Stomach smooth muscle (tissue), 2 donors: ENCODE data around the gene SEMA6A.

Source experiments
- H3K27ac ChIP-seq: one replicate; pipeline ENCODE4 v1.7.0; 2013; ENCODE audit warnings: mild to moderate bottlenecking, low read length, inconsistent platforms
- H3K27me3 ChIP-seq, 2 donors: one replicate each; pipeline ENCODE4 v1.7.0; 2013; ENCODE audit warnings: low read length in 2 of 2; ENCODE audit not compliant: insufficient read depth in 2 of 2, control insufficient read depth in 1 of 2
- H3K36me3 ChIP-seq, 2 donors: one replicate each; pipeline ENCODE4 v1.7.0; 2013; ENCODE audit warnings: low read length in 2 of 2; ENCODE audit not compliant: control insufficient read depth in 2 of 2, insufficient read depth in 2 of 2
- H3K4me1 ChIP-seq: one replicate; pipeline ENCODE4 v1.7.0; 2013; ENCODE audit warnings: low read length; ENCODE audit not compliant: control insufficient read depth, insufficient read depth
- H3K4me3 ChIP-seq, 2 donors: one replicate each; pipeline ENCODE4 v1.7.0; 2013; ENCODE audit warnings: low read length in 2 of 2
- H3K9ac ChIP-seq, 2 donors: one replicate each; pipeline ENCODE4 v1.7.0; 2013; ENCODE audit warnings: low read length in 2 of 2, mild to moderate bottlenecking in 1 of 2
- H3K9me3 ChIP-seq, 2 donors: one replicate each; pipeline ENCODE4 v1.7.0; 2013; ENCODE audit warnings: low read length in 2 of 2; ENCODE audit not compliant: control insufficient read depth in 2 of 2
- donor health status: healthy.
- donor health status: Pancreatic carcinoma.

SEMA6A gene

DNA sequence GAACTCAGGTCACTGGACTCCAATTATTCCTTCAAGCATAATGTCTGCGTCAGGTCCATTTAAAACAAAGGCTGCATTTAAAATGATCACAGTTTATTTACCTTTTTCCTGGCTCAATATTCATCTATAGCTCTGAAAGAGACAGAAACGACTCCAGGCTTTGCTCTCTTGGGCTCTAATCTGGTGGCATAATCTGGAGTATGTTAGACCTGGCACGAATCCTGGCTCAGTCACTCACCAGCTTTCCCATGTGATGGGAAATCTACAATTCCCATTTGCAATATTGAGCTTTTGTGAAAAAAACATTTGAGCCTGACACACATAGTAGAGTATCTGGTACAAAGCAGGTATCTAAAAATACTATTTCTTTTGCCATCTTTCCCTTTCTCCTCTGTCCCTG, 155.8 kb downstream of the SEMA6A start:
- H3K36me3 ChIP-seq, result no peaks in the 10 kb centered on the region
- no peak overlapping the region for H3K27ac ChIP-seq
- H3K27me3 ChIP-seq, result no peaks in the 10 kb centered on the region
- peaks cover 4% of the 10 kb centered on the region for H3K4me1 ChIP-seq
- H3K9me3 ChIP-seq, result no peaks in the 10 kb centered on the region
- no peak overlapping the region for H3K9ac ChIP-seq
- H3K4me3 ChIP-seq, result no peak overlapping the region

DNA sequence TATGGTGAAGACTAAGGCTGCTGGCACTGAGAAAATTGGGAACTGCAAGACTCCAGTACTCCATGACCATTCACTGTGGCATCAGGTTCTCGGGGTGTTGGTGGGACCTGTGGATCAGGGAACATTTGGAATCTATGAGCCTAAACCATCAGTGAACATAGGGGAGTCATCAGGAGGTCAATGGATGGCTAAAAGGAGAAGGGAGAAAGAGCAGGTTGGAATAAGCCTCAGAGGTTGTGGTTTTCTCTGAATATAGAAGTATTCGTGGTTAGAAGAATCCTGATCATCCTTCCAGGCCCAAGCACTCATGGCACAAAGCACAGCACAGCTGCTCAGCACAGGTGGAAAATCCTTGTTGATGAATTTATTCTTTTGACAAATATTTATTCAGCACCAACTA, 156.6 kb downstream of the SEMA6A start:
- Histone ChIP-seq H3K27ac (no peak overlapping the region), H3K36me3 (no peaks in the 10 kb centered on the region), H3K9ac (no peak overlapping the region), H3K4me3 (no peak overlapping the region), H3K27me3 (no peaks in the 10 kb centered on the region), H3K4me1 (peaks cover 4% of the 10 kb centered on the region), H3K9me3 (no peaks in the 10 kb centered on the region)

DNA sequence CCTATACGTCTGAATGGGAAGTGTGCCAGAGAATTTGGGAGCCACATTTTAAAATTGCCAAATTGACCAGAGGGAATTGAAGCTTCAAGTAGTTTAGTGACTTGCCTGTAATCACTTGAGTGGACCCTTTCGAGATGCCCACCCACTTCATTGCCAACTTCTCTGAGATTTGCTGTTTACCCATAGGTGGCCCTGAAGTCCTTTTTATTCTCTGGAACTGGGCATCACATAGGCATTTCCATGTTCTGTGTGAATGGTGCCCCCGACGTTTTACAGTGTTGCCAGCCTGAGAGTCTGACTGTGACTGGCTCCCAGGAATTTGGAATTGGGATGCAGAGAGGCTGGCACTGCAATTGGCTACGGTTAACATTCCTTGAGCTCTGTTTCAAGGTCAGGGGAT, 158.6 kb downstream of the SEMA6A start:
- H3K27me3 ChIP-seq, result no peaks in the 10 kb centered on the region
- no peaks in the 10 kb centered on the region for H3K9me3 ChIP-seq
- H3K4me1 ChIP-seq, result peaks cover 9% of the 10 kb centered on the region
- H3K27ac ChIP-seq, result no peak overlapping the region
- H3K36me3 ChIP-seq, result no peaks in the 10 kb centered on the region
- H3K9ac ChIP-seq, result no peak overlapping the region
- H3K4me3 ChIP-seq, result no peak overlapping the region

DNA sequence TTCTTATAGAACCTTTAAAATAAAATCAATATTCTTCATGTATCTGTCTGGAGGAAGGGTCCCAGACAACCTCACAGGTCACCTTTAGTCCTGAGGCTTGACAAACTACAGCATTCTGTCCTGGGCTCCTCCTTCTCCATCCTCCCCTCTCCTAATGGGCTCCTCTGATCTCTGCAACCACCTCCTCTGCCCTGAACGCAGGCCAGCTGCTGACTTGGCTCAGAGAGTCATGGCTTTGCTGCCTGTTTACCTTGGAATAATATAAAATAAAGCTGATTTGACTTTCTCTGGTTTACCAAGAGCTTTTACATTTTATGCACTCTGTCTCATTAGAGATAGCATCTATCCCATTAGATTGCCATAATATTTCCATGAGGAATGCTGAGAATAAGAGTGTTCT, 159.4 kb downstream of the SEMA6A start:
- H3K27me3 ChIP-seq, result no peaks in the 10 kb centered on the region
- H3K4me3 ChIP-seq, result no peak overlapping the region
- no peaks in the 10 kb centered on the region for H3K36me3 ChIP-seq
- H3K4me1 ChIP-seq, result peaks cover 17% of the 10 kb centered on the region
- no peak overlapping the region for H3K9ac ChIP-seq
- no peak overlapping the region for H3K27ac ChIP-seq
- H3K9me3 ChIP-seq, result no peaks in the 10 kb centered on the region

DNA sequence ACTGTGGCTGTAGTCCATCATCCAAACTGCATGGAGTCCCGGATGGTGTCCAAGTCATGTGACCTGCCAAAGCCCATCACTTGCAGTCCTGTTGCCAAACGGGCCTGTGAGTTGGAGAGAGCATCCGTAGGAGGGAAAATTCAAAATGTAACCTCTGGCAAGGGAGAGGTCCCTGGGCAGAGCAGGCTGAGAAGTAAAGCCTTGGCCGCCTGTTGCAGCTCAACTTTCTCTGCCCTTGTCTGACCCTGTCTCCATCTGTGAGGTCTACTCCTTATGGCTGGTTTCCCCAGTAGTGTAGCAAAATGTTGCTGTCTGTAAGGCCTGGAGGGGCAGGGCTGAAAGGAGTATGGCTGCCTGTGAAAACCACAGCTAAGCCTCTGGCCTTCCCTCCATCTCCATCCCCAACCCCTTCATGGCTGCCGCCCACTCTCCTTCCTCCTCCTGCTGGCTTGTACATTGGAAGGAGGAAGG, 163.5 kb downstream of the SEMA6A start:
- Histone ChIP-seq H3K9me3 (no peaks in the 10 kb centered on the region), H3K4me1 (peaks cover 22% of the 10 kb centered on the region), H3K9ac (no peak overlapping the region), H3K36me3 (no peaks in the 10 kb centered on the region), H3K27me3 (no peaks in the 10 kb centered on the region), H3K4me3 (peak overlapping the region in 1 of 2 donors; percentile 29), H3K27ac (no peak overlapping the region)

DNA sequence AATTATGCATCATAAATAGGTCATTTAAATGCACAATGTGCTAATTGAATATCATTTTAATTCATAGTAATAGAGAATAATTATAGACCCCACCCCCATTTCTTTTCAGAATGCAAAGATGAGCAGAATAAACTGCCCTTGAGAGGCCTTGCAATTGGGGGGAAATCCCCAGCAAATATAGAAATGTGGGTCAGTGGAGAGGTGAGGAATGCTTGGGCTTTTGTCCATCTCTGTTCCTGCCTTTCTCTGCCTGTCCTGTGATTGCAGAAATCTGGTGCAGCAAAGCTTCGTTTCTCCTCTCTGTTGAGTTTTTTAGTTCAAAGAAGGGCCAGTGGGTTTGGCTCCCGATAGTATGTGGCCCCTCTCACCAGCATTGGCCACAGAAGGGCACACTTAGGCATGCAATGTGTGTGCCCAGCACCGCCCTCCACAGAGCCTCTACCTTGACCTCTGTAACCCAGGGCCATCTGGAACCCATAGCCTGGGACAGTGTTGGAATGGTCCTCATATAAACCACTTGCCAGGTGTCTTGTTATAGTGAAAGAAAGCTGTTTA, 164.2 kb downstream of the SEMA6A start:
- Histone ChIP-seq H3K36me3 (no peaks in the 10 kb centered on the region), H3K9me3 (no peaks in the 10 kb centered on the region), H3K27ac (no peak overlapping the region), H3K27me3 (no peaks in the 10 kb centered on the region), H3K4me1 (peaks cover 19% of the 10 kb centered on the region), H3K9ac (no peak overlapping the region), H3K4me3 (no peak overlapping the region)

DNA sequence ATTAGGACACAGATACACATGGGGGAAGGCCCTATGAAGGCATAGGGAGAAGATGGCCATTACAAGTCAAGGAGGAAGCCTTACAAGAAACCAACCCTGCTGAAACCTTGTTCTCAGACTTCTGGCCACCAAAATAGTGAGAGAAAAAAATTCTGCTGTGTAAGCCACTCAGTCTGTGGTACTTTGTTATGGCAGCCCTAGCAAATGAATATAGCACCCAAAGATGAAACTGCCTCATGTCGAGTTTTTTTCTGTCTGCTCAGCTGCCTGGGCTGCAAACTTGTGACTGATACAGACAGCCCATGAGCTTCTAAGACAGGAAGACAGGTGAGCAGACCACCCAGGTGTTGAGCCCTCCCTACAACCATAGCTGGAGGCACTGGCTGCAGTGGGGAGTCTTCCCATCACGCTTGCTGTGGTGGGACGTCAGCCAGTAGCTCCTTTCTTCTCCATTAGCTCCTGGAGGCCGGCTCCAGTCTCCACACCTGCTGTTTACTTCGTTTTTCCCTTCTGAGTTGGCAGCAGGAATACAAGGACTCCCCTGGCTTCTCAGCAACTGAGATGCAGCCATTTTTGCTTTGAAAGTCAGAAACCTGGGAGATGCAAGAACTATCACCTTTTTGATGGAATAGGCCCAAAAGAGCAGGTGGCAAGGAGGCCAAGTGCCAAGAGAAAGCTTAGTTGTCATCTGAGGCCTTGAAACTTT, 164.9 kb downstream of the SEMA6A start:
- Histone ChIP-seq H3K36me3 (no peaks in the 10 kb centered on the region), H3K4me1 (peaks cover 18% of the 10 kb centered on the region), H3K9me3 (no peaks in the 10 kb centered on the region), H3K27ac (no peak overlapping the region), H3K9ac (no peak overlapping the region), H3K27me3 (no peaks in the 10 kb centered on the region), H3K4me3 (no peak overlapping the region)

DNA sequence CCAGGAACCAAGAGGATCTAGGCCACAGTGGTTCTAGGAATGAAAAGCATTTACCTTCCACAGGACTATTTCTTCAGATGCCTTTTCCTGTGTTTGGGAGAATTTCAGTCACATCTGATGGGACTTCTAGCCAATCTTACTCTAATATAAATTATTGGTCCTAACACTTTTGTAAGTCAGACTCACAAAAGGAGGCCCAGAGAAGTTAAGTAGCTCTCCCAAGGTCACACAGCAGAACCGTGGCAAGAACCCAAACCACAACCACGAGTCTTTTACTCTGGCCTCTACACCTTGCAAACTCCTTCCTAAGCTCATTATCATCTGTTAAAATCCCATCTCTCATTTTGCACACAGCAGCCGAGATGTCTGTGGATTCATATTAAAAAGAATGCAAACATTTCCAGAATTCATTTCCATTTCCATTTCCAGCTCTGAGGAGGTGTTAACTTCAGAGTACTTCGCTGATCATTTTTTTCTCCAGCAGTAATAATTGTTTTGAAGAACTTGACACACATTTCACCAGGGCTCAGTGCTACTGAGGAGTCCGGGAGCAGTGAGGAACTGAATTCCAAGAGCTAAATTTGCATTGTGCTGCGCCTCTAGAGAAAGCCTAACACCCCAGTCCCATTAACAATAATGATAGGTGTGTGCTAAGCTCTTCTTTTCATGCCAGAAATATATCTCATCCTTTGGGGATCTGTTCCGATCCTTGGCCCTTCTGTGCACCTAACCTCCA, 168.1 kb downstream of the SEMA6A start:
- H3K9me3 ChIP-seq, result no peaks in the 10 kb centered on the region
- H3K27ac ChIP-seq, result no peak overlapping the region
- H3K4me1 ChIP-seq, result peaks cover 18% of the 10 kb centered on the region
- H3K4me3 ChIP-seq, result no peak overlapping the region
- no peak overlapping the region for H3K9ac ChIP-seq
- H3K36me3 ChIP-seq, result no peaks in the 10 kb centered on the region
- no peaks in the 10 kb centered on the region for H3K27me3 ChIP-seq

DNA sequence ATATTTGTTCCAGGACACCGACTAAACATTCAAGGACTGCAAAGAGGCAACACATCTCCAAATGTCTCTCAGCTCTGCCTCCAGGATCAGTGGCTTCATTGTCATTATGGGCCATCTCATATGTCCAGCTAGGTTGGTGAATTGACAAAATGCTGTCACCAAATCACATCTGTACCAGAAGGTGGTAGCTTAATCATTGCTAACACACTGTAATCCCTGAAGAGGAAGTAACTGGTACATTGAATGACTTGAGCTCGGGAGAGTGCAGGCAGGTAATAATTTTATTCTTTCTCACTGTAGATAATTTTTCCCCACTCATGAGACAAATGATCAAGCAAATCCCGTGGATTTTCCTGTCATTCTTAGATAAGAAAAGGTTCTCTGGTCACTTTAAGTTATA, 169.8 kb downstream of the SEMA6A start:
- peaks cover under 1% of the 10 kb centered on the region for H3K4me1 ChIP-seq
- H3K4me3 ChIP-seq, result no peak overlapping the region
- no peak overlapping the region for H3K27ac ChIP-seq
- no peak overlapping the region for H3K9ac ChIP-seq
- H3K27me3 ChIP-seq, result no peaks in the 10 kb centered on the region
- H3K9me3 ChIP-seq, result no peaks in the 10 kb centered on the region
- H3K36me3 ChIP-seq, result no peaks in the 10 kb centered on the region

DNA sequence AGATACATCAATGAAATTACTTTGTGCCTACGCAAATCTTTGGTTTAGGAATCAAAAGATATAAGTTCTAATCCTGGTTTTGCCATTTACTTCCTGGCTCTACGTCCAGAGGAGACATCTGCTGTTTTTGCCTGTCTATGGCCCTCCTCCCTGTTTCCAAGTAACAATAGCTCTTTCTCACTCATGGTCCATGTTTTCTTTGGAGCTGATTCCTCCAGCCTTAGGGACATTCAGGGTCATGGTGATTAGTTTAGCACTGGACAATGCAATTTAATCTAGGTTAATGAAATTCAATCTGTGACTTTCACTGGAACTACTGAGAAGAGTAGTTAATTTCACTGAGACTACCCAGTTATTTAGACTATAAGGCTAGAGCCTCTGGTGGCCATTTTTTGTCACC, 170.6 kb downstream of the SEMA6A start:
- Histone ChIP-seq H3K4me1 (no peaks in the 10 kb centered on the region), H3K9ac (no peak overlapping the region), H3K36me3 (no peaks in the 10 kb centered on the region), H3K27ac (no peak overlapping the region), H3K4me3 (no peak overlapping the region), H3K27me3 (no peaks in the 10 kb centered on the region), H3K9me3 (no peaks in the 10 kb centered on the region)

DNA sequence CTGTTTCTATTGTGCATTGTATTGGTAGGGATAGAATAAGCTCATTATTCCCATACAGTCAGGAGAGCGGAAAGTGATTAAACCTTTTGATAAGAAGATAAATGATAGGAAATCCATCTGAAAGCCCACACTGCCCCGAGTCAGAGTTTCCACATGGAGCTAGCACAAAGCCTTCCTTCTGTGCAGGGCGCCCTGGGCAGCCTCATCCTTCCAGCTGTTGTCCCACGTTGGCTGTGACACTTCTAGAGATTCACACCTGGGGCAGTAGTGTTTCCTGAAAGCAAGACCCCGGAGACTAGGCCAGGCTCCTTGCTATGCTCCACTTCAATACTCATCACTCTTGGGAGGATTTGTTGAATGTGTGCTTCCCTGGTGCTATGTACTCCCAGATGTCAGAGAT, 172.4 kb downstream of the SEMA6A start:
- Histone ChIP-seq H3K4me1 (peaks cover under 1% of the 10 kb centered on the region), H3K27me3 (no peaks in the 10 kb centered on the region), H3K9ac (no peak overlapping the region), H3K36me3 (no peaks in the 10 kb centered on the region), H3K9me3 (no peaks in the 10 kb centered on the region), H3K27ac (no peak overlapping the region), H3K4me3 (no peak overlapping the region)
